GM12878 (cell line): ENCODE results near the gene ABR. TPM values are rescaled to one million over a fixed set of nuclear protein-coding genes. Genes with fewer than 3 reads are reported as not detected.

Experiments
- ATAC-seq: fragments of 200-7000 bp; cut with Tn5 transposase; 3 replicates; pipeline ENCODE4 v1.9.1; 2020; ENCODE audit warnings: mild to moderate bottlenecking, moderate library complexity
- BruUV-seq: library from RNA; stranded (reverse); fragments of 400-500 nt; replicated peaks from 2 replicates; lab custom pipeline; 2021; lab: Mats Ljungman, UMichigan
- CTCF ChIA-PET: fragments of 300-600 bp; sonication (Branson Sonifier 250); formaldehyde crosslinking; extraction: SDS; loops from one replicate; lab custom pipeline; 2021; ENCODE audit warnings: inconsistent platforms; lab: Yijun Ruan, JAX
- POLR2A ChIA-PET: fragments of 350-600 bp; formaldehyde crosslinking; extraction: SDS; loops from one replicate; lab custom pipeline; 2021; ENCODE audit warnings: inconsistent platforms; lab: Charles Lee
- RAD21 ChIA-PET: fragments of 300-600 bp; sonication (Branson Sonifier 250); formaldehyde crosslinking; loops from one replicate; lab custom pipeline; 2023; ENCODE audit warnings: antibody characterized with exemption; ENCODE audit not compliant: unreplicated experiment; lab: Charles Lee
- SMC1A ChIA-PET: fragments of 300-600 bp; sonication (Branson Sonifier 250); formaldehyde crosslinking; loops from one replicate; lab custom pipeline; 2023; ENCODE audit not compliant: unreplicated experiment, uncharacterized antibody; lab: Charles Lee
- DNase-seq: peaks from one replicate; pipeline ENCODE4 v3.0.0-alpha.2; 2011; ENCODE audit warnings: low read depth, low spot score
- FAIRE-seq: peaks from 3 replicates; lab custom pipeline; 2011; peaks lifted over from hg19 to GRCh38; lab: Jason Lieb, UNC
- H2AFZ ChIP-seq: 2 replicates; pipeline ENCODE4 v1.6.0; 2011; ENCODE audit warnings: low read depth, low read length, control low read depth; ENCODE audit not compliant: control insufficient read depth
- H3K27ac ChIP-seq: 2 replicates; pipeline ENCODE4 v1.5.1; 2011; ENCODE audit warnings: control low read depth; ENCODE audit not compliant: control insufficient read depth, insufficient read depth
- H3K27me3 ChIP-seq, 2 experiments: replicated peaks in 1 of 2; 2 replicates each; pipeline versions ENCODE4 v1.6.0 to v1.6.1; 2011; ENCODE audit warnings: low read length in 1 of 2; ENCODE audit not compliant: control insufficient read depth in 2 of 2, insufficient read depth in 2 of 2
- H3K36me3 ChIP-seq, 2 experiments: 2 replicates each; pipeline ENCODE4 v1.5.1; 2011; ENCODE audit warnings: low read length in 1 of 2; ENCODE audit not compliant: control insufficient read depth in 2 of 2, insufficient read depth in 2 of 2
- H3K4me1 ChIP-seq: 2 replicates; pipeline ENCODE4 v1.6.1; 2011; ENCODE audit warnings: mild to moderate bottlenecking, low read length, moderate library complexity, mixed read lengths; ENCODE audit not compliant: control insufficient read depth, insufficient read depth
- H3K4me2 ChIP-seq: 2 replicates; pipeline ENCODE4 v1.6.0; 2011; ENCODE audit warnings: control low read depth; ENCODE audit not compliant: control insufficient read depth, insufficient read depth
- H3K4me3 ChIP-seq: fragments of 200-600 bp; sonication (generic); 2 replicates; pipeline ENCODE4 v1.5.1; 2016
- H3K79me2 ChIP-seq: 2 replicates; pipeline ENCODE4 v1.6.0; 2011; ENCODE audit warnings: low read length; ENCODE audit not compliant: control insufficient read depth, insufficient read depth
- H3K9ac ChIP-seq: 2 replicates; pipeline ENCODE4 v1.8.0; 2011; ENCODE audit warnings: low read length, control low read depth, mixed read lengths; ENCODE audit not compliant: control insufficient read depth, insufficient read depth
- H3K9me3 ChIP-seq: replicated peaks from 3 replicates; pipeline ENCODE4 v1.5.1; 2011; ENCODE audit warnings: mild to moderate bottlenecking, low read length; ENCODE audit not compliant: control insufficient read depth, insufficient read depth
- H4K20me1 ChIP-seq: 2 replicates; pipeline ENCODE4 v1.6.0; 2011; ENCODE audit not compliant: control insufficient read depth, insufficient read depth
- ATF3 ChIP-seq: IDR thresholded peaks from 2 replicates; pipeline ENCODE4 v1.6.1; 2011; ENCODE audit warnings: low read depth, mild to moderate bottlenecking, low read length, moderate library complexity, borderline replicate concordance; ENCODE audit errors: extremely low read depth
- BHLHE40 ChIP-seq, 2 experiments: fragments of 450-650 bp in 1 of 2; IDR thresholded peaks; 2 replicates each; pipeline ENCODE4 v1.6.1; 2011 to 2017; ENCODE audit warnings: low read depth in 2 of 2, borderline replicate concordance in 1 of 2, improper control_type of control experiment in 1 of 2, low read length in 1 of 2, mild to moderate bottlenecking in 1 of 2
- CHD1 ChIP-seq: IDR thresholded peaks from 2 replicates; pipeline ENCODE4 v1.6.1; 2012; ENCODE audit warnings: low read depth, low read length, improper control_type of control experiment
- EED ChIP-seq: sonication (generic); IDR thresholded peaks from 2 replicates; pipeline ENCODE4 v1.6.1; 2016; ENCODE audit warnings: antibody characterized with exemption, low read depth
- PRDM15 ChIP-seq: fragments of 450-650 bp; formaldehyde crosslinking; IDR thresholded peaks from 2 replicates; pipeline ENCODE4 v1.4.0; 2020; ENCODE audit warnings: mild to moderate bottlenecking, moderate library complexity
- RUNX3 ChIP-seq: IDR thresholded peaks from 2 replicates; pipeline ENCODE4 v1.6.1; 2012; ENCODE audit warnings: low read length, inconsistent platforms
- YBX1 ChIP-seq: fragments of 450-650 bp; IDR thresholded peaks from 2 replicates; pipeline ENCODE4 v1.6.1; 2016; ENCODE audit warnings: antibody characterized with exemption
- WGBS: methylation state at CpG from one replicate; pipeline ENCODE4 v1.1.6; 2016; ENCODE audit warnings: low lambda C conversion rate; ENCODE audit not compliant: insufficient replicate concordance, insufficient coverage; ENCODE audit errors: missing lambda C conversion rate; 5-methylcytosine and 5-hydroxymethylcytosine counted together
- in situ Hi-C: fragments of 300-500 bp; cut with MboI; formaldehyde crosslinking; loops from 9 replicates; pipeline ENCODE4 v1.14.3; 2018; ENCODE audit warnings: mixed read lengths
- intact Hi-C: fragments of 100-400 bp; cut with micrococcal nuclease; formaldehyde crosslinking; loops from one replicate; pipeline ENCODE4 v1.14.2; 2022; ENCODE audit not compliant: unreplicated experiment
- polyA plus RNA-seq, 11 experiments: library from polyadenylated mRNA; depleted of rRNA in 4 of 11; unstranded in 6 of 11; stranded (reverse) in 5 of 11; fragments of >200 nt; fragmentation: Nextera tagmentation in 4 of 11; fragmentation: Illumina TruSeq in 1 of 11; extraction: Ambion mirVana in 4 of 11; extraction: Trizol in 1 of 11; gene quantifications; 1 replicate in 1 of 11; 2 replicates in 10 of 11; pipeline versions ENCODE4 v1.2.1 to v1.2.3, GENCODE V29; 2011 to 2016; ENCODE audit warnings: inconsistent platforms in 2 of 11, missing spikeins in 2 of 11, low read depth in 1 of 11
- total RNA-seq, 4 experiments: library from RNA; depleted of rRNA in 3 of 4; stranded (reverse); fragments of >200 nt in 3 of 4; fragmentation: Illumina TruSeq in 1 of 4; extraction: Trizol in 1 of 4; gene quantifications; 2 replicates each; pipeline versions ENCODE4 v1.2.1 to v1.2.3, GENCODE V29; 2013 to 2021

Gene ABR
- total and polyA plus RNA-seq, 10 of the 15 experiments (the other 5 are each of a cell fraction or from before 2014, with no cell fraction given) = 1.4 to 112 (median 30.0) TPM

DNA sequence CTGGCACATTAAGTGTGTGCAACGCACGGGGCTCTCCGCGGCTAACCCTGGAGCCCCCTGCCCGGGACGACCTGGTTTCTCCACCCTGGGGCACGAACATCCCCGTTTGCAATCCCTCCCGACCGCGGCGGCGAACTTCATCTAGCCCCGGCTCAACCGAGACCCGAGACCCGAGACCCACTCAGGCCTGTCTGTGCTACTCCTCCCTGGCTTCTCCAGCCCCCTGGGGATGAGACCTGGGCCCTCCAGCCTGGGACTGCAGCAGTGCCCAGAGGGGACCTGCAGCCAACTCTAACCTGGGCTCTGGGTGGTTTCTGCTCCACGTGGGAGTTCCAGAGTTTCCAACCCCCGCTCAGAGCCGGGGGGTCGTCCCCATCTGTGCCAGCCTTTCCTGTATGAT lies 109.4 kb downstream of the ABR start:
- Histone ChIP-seq H3K4me1 (no peaks in the 10 kb centered on the region), H2AFZ (no peak overlapping the region), H3K27me3 (no peaks in the 10 kb centered on the region), H3K4me2 (no peak overlapping the region), H3K9me3 (peaks cover 8% of the 10 kb centered on the region; the same call in 2 of the 3 replicates), H3K9ac (no peak overlapping the region), H3K36me3 (peaks cover 14 to 24% of the 10 kb centered on the region in 2 experiments), H3K4me3 (no peak overlapping the region), H4K20me1 (no peaks in the 10 kb centered on the region), H3K27ac (no peak overlapping the region), H3K79me2 (no peaks in the 10 kb centered on the region)
- RAD21 ChIA-PET = no interaction called here
- POLR2A ChIA-PET = no interaction called here
- WGBS = 90% methylated on average over 21 of the region's 21 CpGs
- ATAC-seq (no peak), FAIRE-seq (no peak), DNase-seq (no peak)
- intact Hi-C loops (no loop called here), in situ Hi-C loops (no loop called here)
- SMC1A ChIA-PET = no interaction called here
- TF ChIP-seq YBX1 (no peak), PRDM15 (CRISPR knock-in tag) (no peak), CHD1 (no peak), RUNX3 (no peak), BHLHE40 (IDR thresholded peaks at IDR 0.05; ENCODE audit: borderline replicate concordance in 1 of 2, low read depth in 2 of 2, low read length in 1 of 2) (no peak), EED (no peak), ATF3 (no peak)
- CTCF ChIA-PET = no interaction called here
- BruUV-seq = no TSS peak
